Suprapubic skin (tissue), 4 donors: ENCODE results near the gene SLIT2.

Source experiments
- CTCF ChIP-seq, 2 donors: fragments of 200-600 bp in 1 of 2; fragments of 450-650 bp in 1 of 2; sonication (generic) in 1 of 2; IDR thresholded peaks; one replicate each; pipeline ENCODE4 v1.5.1; 2016 to 2019; ENCODE audit warnings: antibody characterized with exemption in 2 of 2, mild to moderate bottlenecking in 1 of 2, moderate library complexity in 1 of 2
- POLR2A ChIP-seq, 2 donors: fragments of 450-650 bp; IDR thresholded peaks; one replicate each; pipeline ENCODE4 v1.6.1; 2017; ENCODE audit warnings: antibody characterized with exemption in 2 of 2, mild to moderate bottlenecking in 2 of 2, moderate library complexity in 2 of 2
- POLR2AphosphoS5 ChIP-seq, 3 donors: sonication (generic); formaldehyde crosslinking; IDR thresholded peaks; one replicate each; pipeline ENCODE4 v1.6.1; 2017; ENCODE audit warnings: antibody characterized with exemption in 3 of 3

DNA sequence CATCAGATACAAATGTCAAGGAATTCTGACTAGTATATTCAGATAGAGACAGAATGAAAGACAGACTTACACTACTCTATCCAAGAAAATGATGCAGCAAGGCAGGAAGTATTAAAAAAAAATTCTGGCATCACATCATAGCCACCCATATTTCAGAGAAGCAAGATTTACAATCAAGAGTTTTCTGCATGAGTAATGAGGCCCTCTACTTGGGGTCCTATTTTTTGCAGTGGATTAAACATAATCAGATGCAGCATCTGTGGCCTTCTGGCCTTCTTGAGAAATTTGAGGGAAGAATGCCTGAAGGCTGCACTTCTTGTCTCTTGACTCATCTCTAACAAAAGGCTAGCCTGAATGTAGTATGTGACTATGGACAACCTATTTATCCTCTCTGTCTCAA, 48.2 kb upstream of the SLIT2 start:
- TF ChIP-seq CTCF (IDR thresholded peaks at IDR 0.05) = no peak
- TF ChIP-seq POLR2A (IDR thresholded peaks at IDR 0.05) = no peak
- TF ChIP-seq POLR2AphosphoS5 (IDR thresholded peaks at IDR 0.05) = no peak
